ENCODE results near the gene FRY. TPM values are rescaled to one million over a fixed set of nuclear protein-coding genes. Genes with fewer than 3 reads are reported as not detected.

Gene FRY
- total and polyA plus RNA-seq, 10 donors = 0.80 to 30.0 (median 23.5) TPM

DNA sequence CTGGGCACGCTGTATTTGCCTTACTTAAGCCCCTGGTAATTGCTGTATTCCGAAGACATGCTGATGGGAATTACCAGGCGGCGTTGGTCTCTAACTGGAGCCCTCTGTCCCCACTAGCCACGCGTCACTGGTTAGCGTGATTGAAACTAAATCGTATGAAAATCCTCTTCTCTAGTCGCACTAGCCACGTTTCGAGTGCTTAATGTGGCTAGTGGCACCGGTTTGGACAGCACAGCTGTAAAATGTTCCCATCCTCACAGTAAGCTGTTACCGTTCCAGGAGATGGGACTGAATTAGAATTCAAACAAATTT is 284.4 kb downstream of the FRY start:
- intact Hi-C loops (cut with DNase I; ENCODE audit: low total_unique reads) = no loop called here
- TF ChIP-seq, protein P1, sequence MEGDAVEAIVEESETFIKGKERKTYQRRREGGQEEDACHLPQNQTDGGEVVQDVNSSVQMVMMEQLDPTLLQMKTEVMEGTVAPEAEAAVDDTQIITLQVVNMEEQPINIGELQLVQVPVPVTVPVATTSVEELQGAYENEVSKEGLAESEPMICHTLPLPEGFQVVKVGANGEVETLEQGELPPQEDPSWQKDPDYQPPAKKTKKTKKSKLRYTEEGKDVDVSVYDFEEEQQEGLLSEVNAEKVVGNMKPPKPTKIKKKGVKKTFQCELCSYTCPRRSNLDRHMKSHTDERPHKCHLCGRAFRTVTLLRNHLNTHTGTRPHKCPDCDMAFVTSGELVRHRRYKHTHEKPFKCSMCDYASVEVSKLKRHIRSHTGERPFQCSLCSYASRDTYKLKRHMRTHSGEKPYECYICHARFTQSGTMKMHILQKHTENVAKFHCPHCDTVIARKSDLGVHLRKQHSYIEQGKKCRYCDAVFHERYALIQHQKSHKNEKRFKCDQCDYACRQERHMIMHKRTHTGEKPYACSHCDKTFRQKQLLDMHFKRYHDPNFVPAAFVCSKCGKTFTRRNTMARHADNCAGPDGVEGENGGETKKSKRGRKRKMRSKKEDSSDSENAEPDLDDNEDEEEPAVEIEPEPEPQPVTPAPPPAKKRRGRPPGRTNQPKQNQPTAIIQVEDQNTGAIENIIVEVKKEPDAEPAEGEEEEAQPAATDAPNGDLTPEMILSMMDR (IDR thresholded peaks at IDR 0.05 in 8 of 11, conservative IDR thresholded peaks at IDR 0.05 in 3 of 11) = no peak
- no peak for TF ChIP-seq POLR2AphosphoS5 (IDR thresholded peaks at IDR 0.05)
- no peak for TF ChIP-seq POLR2A (IDR thresholded peaks at IDR 0.05)
- 0 to 1% (median 1%) methylated on average over 13 of the region's 13 CpGs for WGBS, 5 donors
- Histone ChIP-seq H3K36me3 (no peaks in the 10 kb centered on the region), H3K9me3 (no peaks in the 10 kb centered on the region), H3K4me3 (peak overlapping the region; percentile 68 to 98 (median 88)), H3K4me1 (peaks cover 0 to 34% (median 12%) of the 10 kb centered on the region in 6 donors), H3K27me3 (replicated peaks in 1 of 7) (no peaks in the 10 kb centered on the region), H3K27ac (peak overlapping the region; percentile 94 to 100 (median 98))
- no peak for DNase-seq

DNA sequence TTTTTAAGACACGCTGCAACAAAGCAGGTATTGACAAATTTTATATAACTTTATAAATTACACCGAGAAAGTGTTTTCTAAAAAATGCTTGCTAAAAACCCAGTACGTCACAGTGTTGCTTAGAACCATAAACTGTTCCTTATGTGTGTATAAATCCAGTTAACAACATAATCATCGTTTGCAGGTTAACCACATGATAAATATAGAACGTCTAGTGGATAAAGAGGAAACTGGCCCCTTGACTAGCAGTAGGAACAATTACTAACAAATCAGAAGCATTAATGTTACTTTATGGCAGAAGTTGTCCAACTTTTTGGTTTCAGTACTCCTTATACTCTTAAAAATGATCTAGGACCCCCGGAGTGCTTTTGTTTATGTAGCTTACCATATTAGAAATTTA is 284.9 kb downstream of the FRY start:
- no peak for DNase-seq
- Histone ChIP-seq H3K36me3 (no peaks in the 10 kb centered on the region), H3K9me3 (no peaks in the 10 kb centered on the region), H3K27me3 (replicated peaks in 1 of 7) (no peaks in the 10 kb centered on the region), H3K4me3 (peak overlapping the region in 5 of 8 donors; percentile 82 to 94 (median 85)), H3K4me1 (peaks cover 0 to 34% (median 12%) of the 10 kb centered on the region in 6 donors), H3K27ac (peak overlapping the region; percentile 7 to 100 (median 98))
- intact Hi-C loops (cut with DNase I; ENCODE audit: low total_unique reads) = no loop called here
- WGBS, 5 donors = 36 to 56% (median 52%) methylated on average over 6 of the region's 6 CpGs
- TF ChIP-seq POLR2A (IDR thresholded peaks at IDR 0.05) (no peak), POLR2AphosphoS5 (IDR thresholded peaks at IDR 0.05) (no peak)
- TF ChIP-seq, protein P1 (IDR thresholded peaks at IDR 0.05 in 8 of 11, conservative IDR thresholded peaks at IDR 0.05 in 3 of 11) = no peak

DNA sequence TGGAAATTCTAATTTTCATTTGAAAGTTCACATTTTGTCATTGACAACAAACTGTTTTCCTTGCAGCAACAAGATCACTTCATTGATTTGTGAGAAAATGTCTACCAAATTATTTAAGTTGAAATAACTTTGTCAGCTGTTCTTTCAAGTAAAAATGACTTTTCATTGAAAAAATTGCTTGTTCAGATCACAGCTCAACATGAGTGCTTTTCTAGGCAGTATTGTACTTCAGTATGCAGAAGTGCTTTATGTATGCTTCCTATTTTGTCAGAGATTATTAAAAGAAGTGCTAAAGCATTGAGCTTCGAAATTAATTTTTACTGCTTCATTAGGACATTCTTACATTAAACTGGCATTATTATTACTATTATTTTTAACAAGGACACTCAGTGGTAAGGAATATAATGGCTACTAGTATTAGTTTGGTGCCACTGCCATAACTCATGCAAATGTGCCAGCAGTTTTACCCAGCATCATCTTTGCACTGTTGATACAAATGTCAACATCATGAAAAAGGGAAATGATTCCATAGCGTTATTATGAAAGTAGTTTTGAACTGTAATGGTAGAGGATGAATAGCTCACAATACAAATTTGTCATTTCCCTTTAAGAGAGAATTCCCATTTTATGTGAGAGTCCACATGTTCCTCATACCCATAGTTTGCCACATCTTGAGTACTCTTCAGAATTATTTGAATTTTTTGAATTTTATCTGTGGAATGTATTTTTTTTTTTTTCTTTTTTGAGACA is 286.3 kb downstream of the FRY start:
- Histone ChIP-seq H3K27me3 (replicated peaks in 1 of 7) (no peaks in the 10 kb centered on the region), H3K36me3 (no peaks in the 10 kb centered on the region), H3K4me3 (no peak overlapping the region), H3K27ac (peak overlapping the region in 4 of 8 donors; percentile 96 to 99 (median 97)), H3K4me1 (peaks cover 0 to 34% (median 12%) of the 10 kb centered on the region in 6 donors), H3K9me3 (no peaks in the 10 kb centered on the region)
- DNase-seq = no peak
- intact Hi-C loops (cut with DNase I; ENCODE audit: low total_unique reads) = no loop called here
- TF ChIP-seq POLR2AphosphoS5 (IDR thresholded peaks at IDR 0.05) (no peak), POLR2A (IDR thresholded peaks at IDR 0.05) (no peak)
- TF ChIP-seq, protein P1 (IDR thresholded peaks at IDR 0.05 in 8 of 11, conservative IDR thresholded peaks at IDR 0.05 in 3 of 11) = no peak
- 59 to 83% (median 74%) methylated on average over 2 of the region's 2 CpGs for WGBS, 5 donors

DNA sequence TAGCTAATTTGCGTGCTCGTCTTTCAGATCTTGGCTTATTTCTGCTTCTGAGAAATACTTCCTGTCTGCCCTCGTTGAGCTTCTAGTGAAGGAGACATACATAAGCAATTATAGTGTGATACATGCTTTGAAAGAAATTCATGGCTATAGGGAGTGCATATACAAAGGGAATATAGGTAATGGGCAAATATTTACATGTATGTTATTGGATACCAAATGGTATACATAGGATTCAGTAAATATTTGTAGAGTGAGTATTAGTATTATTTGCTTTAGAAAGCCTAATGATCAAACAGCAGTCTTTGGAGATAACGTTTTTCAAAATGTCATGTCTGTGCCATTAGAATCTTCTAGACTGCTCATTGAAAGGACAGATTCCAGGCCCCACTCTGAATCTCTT is 289.0 kb downstream of the FRY start:
- intact Hi-C loops (cut with DNase I; ENCODE audit: low total_unique reads) = no loop called here
- H3K4me1 ChIP-seq = peaks cover 0 to 24% (median 9%) of the 10 kb centered on the region in 6 donors
- peaks cover 0 to 8% (median 0%) of the 10 kb centered on the region in 6 donors for H3K36me3 ChIP-seq
- no peaks in the 10 kb centered on the region for H3K27me3 ChIP-seq (replicated peaks in 1 of 7)
- H3K9me3 ChIP-seq = no peaks in the 10 kb centered on the region
- no peak for DNase-seq
- TF ChIP-seq, protein P1 (IDR thresholded peaks at IDR 0.05 in 8 of 11, conservative IDR thresholded peaks at IDR 0.05 in 3 of 11) = no peak
- TF ChIP-seq POLR2A (IDR thresholded peaks at IDR 0.05) = no peak
- TF ChIP-seq POLR2AphosphoS5 (IDR thresholded peaks at IDR 0.05) = no peak
- H3K4me3 ChIP-seq = no peak overlapping the region
- H3K27ac ChIP-seq = no peak overlapping the region
- WGBS, 5 donors = 69 to 87% (median 80%) methylated on average over 4 of the region's 4 CpGs
